HEK293 (cell line): ENCODE results near the gene AMIGO1.

Experiments used
- CTCF ChIA-PET: fragments of 350-600 bp; formaldehyde crosslinking; extraction: SDS; loops from one replicate; lab custom pipeline; 2021; ENCODE audit warnings: antibody characterized with exemption; lab: Yijun Ruan, JAX
- POLR2A ChIA-PET: fragments of 300-600 bp; formaldehyde crosslinking; extraction: SDS; loops from one replicate; lab custom pipeline; 2020; ENCODE audit warnings: antibody characterized with exemption, inconsistent platforms; lab: Yijun Ruan, JAX
- H3K27ac ChIP-seq: fragments of 200-500 bp; sonication (Bioruptor generic); 2 replicates; pipeline ENCODE4 v1.5.1; 2014; ENCODE audit warnings: low read depth, low read length, control low read depth, inconsistent platforms; ENCODE audit errors: extremely low read depth
- H3K36me3 ChIP-seq, 2 experiments: fragments of 200-500 bp in 1 of 2; sonication (Bioruptor generic) in 1 of 2; 1 replicate in 1 of 2; 2 replicates in 1 of 2; pipeline ENCODE4 v1.5.1; 2014 to 2017; ENCODE audit warnings: inconsistent platforms in 2 of 2, low read length in 2 of 2; ENCODE audit not compliant: control insufficient read depth in 2 of 2, insufficient read depth in 1 of 2
- H3K4me1 ChIP-seq: fragments of 200-500 bp; sonication (Bioruptor generic); 2 replicates; pipeline ENCODE4 v1.5.1; 2014; ENCODE audit warnings: mild to moderate bottlenecking, low read length, inconsistent platforms; ENCODE audit not compliant: control insufficient read depth, insufficient read depth
- H3K4me3 ChIP-seq: 2 replicates; pipeline ENCODE4 v1.5.1; 2011; ENCODE audit warnings: low read depth, mild to moderate bottlenecking, control low read depth, low read length, moderate library complexity
- H3K9me3 ChIP-seq: fragments of 200-500 bp; sonication (Bioruptor generic); 2 replicates; pipeline ENCODE4 v1.5.1; 2014; ENCODE audit warnings: low read depth, low read length, inconsistent platforms; ENCODE audit not compliant: control insufficient read depth, insufficient read depth
- BCL11B ChIP-seq: fragments of 450-650 bp; formaldehyde crosslinking; IDR thresholded peaks from 2 replicates; pipeline ENCODE4 v1.5.1; 2016; ENCODE audit warnings: low read depth, missing biosample characterization, missing genetic modification characterization
- MEIS1 ChIP-seq: sonication (generic); formaldehyde crosslinking; IDR thresholded peaks from 2 replicates; pipeline ENCODE4 v1.8.1; 2022; ENCODE audit warnings: missing genetic modification reagents, mild to moderate bottlenecking, borderline replicate concordance
- SCRT1 ChIP-seq: fragments of 450-650 bp; formaldehyde crosslinking; IDR thresholded peaks from 2 replicates; pipeline ENCODE4 v1.5.1; 2016; ENCODE audit warnings: missing biosample characterization, missing genetic modification characterization, borderline replicate concordance
- ZFP69B ChIP-seq: fragments of 450-650 bp; formaldehyde crosslinking; IDR thresholded peaks from 2 replicates; pipeline ENCODE4 v1.5.1; 2016; ENCODE audit warnings: missing biosample characterization, missing genetic modification characterization
- ZNF114 ChIP-seq: fragments of 450-650 bp; formaldehyde crosslinking; IDR thresholded peaks from 2 replicates; pipeline ENCODE4 v1.5.0; 2017; ENCODE audit warnings: missing biosample characterization, missing genetic modification characterization
- ZNF157 ChIP-seq: fragments of 450-650 bp; formaldehyde crosslinking; IDR thresholded peaks from 2 replicates; pipeline ENCODE4 v1.5.1; 2016; ENCODE audit warnings: missing biosample characterization, missing genetic modification characterization
- ZNF169 ChIP-seq: fragments of 450-650 bp; formaldehyde crosslinking; IDR thresholded peaks from 2 replicates; pipeline ENCODE4 v1.5.1; 2016; ENCODE audit warnings: missing biosample characterization, missing genetic modification characterization
- ZNF175 ChIP-seq: fragments of 450-650 bp; formaldehyde crosslinking; IDR thresholded peaks from 2 replicates; pipeline ENCODE4 v1.5.1; 2016; ENCODE audit warnings: missing biosample characterization, missing genetic modification characterization
- ZNF184 ChIP-seq: fragments of 450-650 bp; IDR thresholded peaks from 2 replicates; pipeline ENCODE4 v1.5.1; 2018; ENCODE audit warnings: missing biosample characterization, mild to moderate bottlenecking, missing genetic modification characterization
- ZNF223 ChIP-seq: fragments of 450-650 bp; formaldehyde crosslinking; IDR thresholded peaks from 2 replicates; pipeline ENCODE4 v1.5.1; 2016; ENCODE audit warnings: missing biosample characterization, missing genetic modification characterization
- ZNF24 ChIP-seq: fragments of 450-650 bp; formaldehyde crosslinking; IDR thresholded peaks from 2 replicates; pipeline ENCODE4 v1.5.1; 2016; ENCODE audit warnings: missing biosample characterization, missing genetic modification characterization
- ZNF274 ChIP-seq, 2 experiments: fragments of 200-500 bp in 1 of 2; fragments of 450-650 bp in 1 of 2; sonication (Bioruptor generic) in 1 of 2; formaldehyde crosslinking in 1 of 2; IDR thresholded peaks; 2 replicates each; pipeline versions ENCODE4 v1.5.1 to v1.6.1; 2014 to 2016; ENCODE audit warnings: borderline replicate concordance in 1 of 2, inconsistent platforms in 1 of 2, low read length in 1 of 2, missing biosample characterization in 1 of 2, missing genetic modification characterization in 1 of 2
- ZNF280C ChIP-seq: fragments of 450-650 bp; formaldehyde crosslinking; IDR thresholded peaks from 2 replicates; pipeline ENCODE4 v1.5.1; 2016; ENCODE audit warnings: missing biosample characterization, missing genetic modification characterization
- ZNF311 ChIP-seq: fragments of 450-650 bp; formaldehyde crosslinking; IDR thresholded peaks from 2 replicates; pipeline ENCODE4 v1.5.1; 2017; ENCODE audit warnings: missing biosample characterization, missing genetic modification characterization, borderline replicate concordance
- ZNF37A ChIP-seq: fragments of 450-650 bp; IDR thresholded peaks from 2 replicates; pipeline ENCODE4 v1.5.1; 2018; ENCODE audit warnings: missing biosample characterization, missing genetic modification characterization
- ZNF433 ChIP-seq: fragments of 450-650 bp; formaldehyde crosslinking; IDR thresholded peaks from 2 replicates; pipeline ENCODE4 v1.5.1; 2016; ENCODE audit warnings: missing biosample characterization, missing genetic modification characterization, low read depth
- ZNF571 ChIP-seq: fragments of 450-650 bp; formaldehyde crosslinking; IDR thresholded peaks from 2 replicates; pipeline ENCODE4 v1.5.0; 2017; ENCODE audit warnings: missing biosample characterization, missing genetic modification characterization
- ZNF624 ChIP-seq: fragments of 450-650 bp; formaldehyde crosslinking; IDR thresholded peaks from 2 replicates; pipeline ENCODE4 v1.5.1; 2017; ENCODE audit warnings: missing biosample characterization, missing genetic modification characterization
- ZNF660 ChIP-seq: fragments of 450-650 bp; IDR thresholded peaks from 2 replicates; pipeline ENCODE4 v1.5.1; 2018; ENCODE audit warnings: missing biosample characterization, mild to moderate bottlenecking, missing genetic modification characterization
- ZNF747 ChIP-seq: fragments of 450-650 bp; formaldehyde crosslinking; IDR thresholded peaks from 2 replicates; pipeline ENCODE4 v1.5.1; 2016; ENCODE audit warnings: missing biosample characterization, missing genetic modification characterization
- ZNF776 ChIP-seq: fragments of 450-650 bp; formaldehyde crosslinking; IDR thresholded peaks from 2 replicates; pipeline ENCODE4 v1.5.0; 2017; ENCODE audit warnings: missing biosample characterization, missing genetic modification characterization, borderline replicate concordance
- ZXDB ChIP-seq: fragments of 450-650 bp; formaldehyde crosslinking; IDR thresholded peaks from 2 replicates; pipeline ENCODE4 v1.5.1; 2016; ENCODE audit warnings: missing biosample characterization, missing genetic modification characterization
- TF ChIP-seq, protein P1 (sequence below): IDR thresholded peaks from 2 replicates; pipeline ENCODE4 v1.6.1; 2011; ENCODE audit warnings: mild to moderate bottlenecking, low read depth, low read length, borderline replicate concordance
- TF ChIP-seq, protein P2 (sequence below): fragments of 450-650 bp; formaldehyde crosslinking; IDR thresholded peaks from 2 replicates; pipeline ENCODE4 v1.5.1; 2016; ENCODE audit warnings: missing biosample characterization, missing genetic modification characterization

The AMIGO1 gene

GRCh38 chr1:109543988-109544735, 34.6 kb upstream of the AMIGO1 start:
- Histone ChIP-seq H3K4me1 (peaks cover 4% of the 10 kb centered on the region; the same call in 1 of the 2 replicates), H3K36me3 (no peaks in the 10 kb centered on the region), H3K4me3 (no peak overlapping the region), H3K9me3 (no peaks in the 10 kb centered on the region), H3K27ac (no peak overlapping the region)
- ChIA-PET POLR2A (interaction anchor here (1.6 kb wide), 1 partner anchor 12 kb away, joined by 4 read pairs; no protein-coding TSS in a partner anchor), CTCF (interaction anchor here (0.9 to 6.1 kb wide), 11 partner anchors 9 to 441 kb away, joined by 3 to 158 read pairs (median 24); partner anchors contain the start of genes AHCYL1, AMPD2 and GNAT2)
- TF ChIP-seq, protein P1, sequence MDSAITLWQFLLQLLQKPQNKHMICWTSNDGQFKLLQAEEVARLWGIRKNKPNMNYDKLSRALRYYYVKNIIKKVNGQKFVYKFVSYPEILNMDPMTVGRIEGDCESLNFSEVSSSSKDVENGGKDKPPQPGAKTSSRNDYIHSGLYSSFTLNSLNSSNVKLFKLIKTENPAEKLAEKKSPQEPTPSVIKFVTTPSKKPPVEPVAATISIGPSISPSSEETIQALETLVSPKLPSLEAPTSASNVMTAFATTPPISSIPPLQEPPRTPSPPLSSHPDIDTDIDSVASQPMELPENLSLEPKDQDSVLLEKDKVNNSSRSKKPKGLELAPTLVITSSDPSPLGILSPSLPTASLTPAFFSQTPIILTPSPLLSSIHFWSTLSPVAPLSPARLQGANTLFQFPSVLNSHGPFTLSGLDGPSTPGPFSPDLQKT = no peak
- TF ChIP-seq ZNF624 = no peak
- TF ChIP-seq ZNF114 (tag by site-specific recombination) = no peak
- TF ChIP-seq ZFP69B (tag by site-specific recombination) = no peak
- no peak for TF ChIP-seq BCL11B (tag by site-specific recombination)
- TF ChIP-seq ZXDB (tag by site-specific recombination) = no peak
- no peak for TF ChIP-seq SCRT1 (tag by site-specific recombination)
- no peak for TF ChIP-seq ZNF24 (tag by site-specific recombination)
- no peak for TF ChIP-seq ZNF571 (tag by site-specific recombination)
- TF ChIP-seq ZNF747 (tag by site-specific recombination) = no peak
- TF ChIP-seq ZNF175 (tag by site-specific recombination) = no peak
- TF ChIP-seq ZNF223 (tag by site-specific recombination) = no peak
- no peak for TF ChIP-seq ZNF660 (tag by site-specific recombination)
- TF ChIP-seq ZNF157 (tag by site-specific recombination) = no peak
- no peak for TF ChIP-seq ZNF274 (IDR thresholded peaks at IDR 0.05; ENCODE audit: low read length)
- TF ChIP-seq ZNF274 (tag by site-specific recombination; IDR thresholded peaks at IDR 0.05; ENCODE audit: borderline replicate concordance) = no peak

DNA sequence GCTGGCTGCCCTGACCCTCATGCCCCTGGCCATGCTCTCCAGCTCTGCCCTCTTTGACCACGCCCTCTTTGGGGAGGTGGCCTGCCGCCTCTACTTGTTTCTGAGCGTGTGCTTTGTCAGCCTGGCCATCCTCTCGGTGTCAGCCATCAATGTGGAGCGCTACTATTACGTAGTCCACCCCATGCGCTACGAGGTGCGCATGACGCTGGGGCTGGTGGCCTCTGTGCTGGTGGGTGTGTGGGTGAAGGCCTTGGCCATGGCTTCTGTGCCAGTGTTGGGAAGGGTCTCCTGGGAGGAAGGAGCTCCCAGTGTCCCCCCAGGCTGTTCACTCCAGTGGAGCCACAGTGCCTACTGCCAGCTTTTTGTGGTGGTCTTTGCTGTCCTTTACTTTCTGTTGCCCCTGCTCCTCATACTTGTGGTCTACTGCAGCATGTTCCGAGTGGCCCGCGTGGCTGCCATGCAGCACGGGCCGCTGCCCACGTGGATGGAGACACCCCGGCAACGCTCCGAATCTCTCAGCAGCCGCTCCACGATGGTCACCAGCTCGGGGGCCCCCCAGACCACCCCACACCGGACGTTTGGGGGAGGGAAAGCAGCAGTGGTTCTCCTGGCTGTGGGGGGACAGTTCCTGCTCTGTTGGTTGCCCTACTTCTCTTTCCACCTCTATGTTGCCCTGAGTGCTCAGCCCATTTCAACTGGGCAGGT, 33.9 kb upstream of the AMIGO1 start:
- H3K27ac ChIP-seq = no peak overlapping the region
- CTCF ChIA-PET = interaction anchor here (0.7 to 20.8 kb wide), 10 partner anchors 10 to 231 kb away, joined by 3 to 1152 read pairs (median 22); partner anchors contain the start of genes AMIGO1, AMPD2, CYB561D1 and GNAT2
- H3K36me3 ChIP-seq = no peaks in the 10 kb centered on the region
- H3K4me1 ChIP-seq = peaks cover 4% of the 10 kb centered on the region; the same call in 1 of the 2 replicates
- no peak overlapping the region for H3K4me3 ChIP-seq
- no peaks in the 10 kb centered on the region for H3K9me3 ChIP-seq
- POLR2A ChIA-PET = interaction anchor here (1.6 kb wide), 1 partner anchor 11 kb away, joined by 4 read pairs; no protein-coding TSS in a partner anchor
- TF ChIP-seq ZNF169 (tag by site-specific recombination) (no peak), ZNF184 (no peak), ZNF776 (tag by site-specific recombination) (no peak), MEIS1 (CRISPR knock-in tag) (no peak), ZNF37A (tag by site-specific recombination) (no peak), ZNF175 (tag by site-specific recombination) (no peak), ZNF433 (tag by site-specific recombination) (no peak), ZNF280C (tag by site-specific recombination) (no peak), ZNF311 (tag by site-specific recombination) (no peak), ZNF274 (IDR thresholded peaks at IDR 0.05; ENCODE audit: low read length) (no peak), ZNF274 (tag by site-specific recombination; IDR thresholded peaks at IDR 0.05; ENCODE audit: borderline replicate concordance) (no peak)
- TF ChIP-seq, protein P2, sequence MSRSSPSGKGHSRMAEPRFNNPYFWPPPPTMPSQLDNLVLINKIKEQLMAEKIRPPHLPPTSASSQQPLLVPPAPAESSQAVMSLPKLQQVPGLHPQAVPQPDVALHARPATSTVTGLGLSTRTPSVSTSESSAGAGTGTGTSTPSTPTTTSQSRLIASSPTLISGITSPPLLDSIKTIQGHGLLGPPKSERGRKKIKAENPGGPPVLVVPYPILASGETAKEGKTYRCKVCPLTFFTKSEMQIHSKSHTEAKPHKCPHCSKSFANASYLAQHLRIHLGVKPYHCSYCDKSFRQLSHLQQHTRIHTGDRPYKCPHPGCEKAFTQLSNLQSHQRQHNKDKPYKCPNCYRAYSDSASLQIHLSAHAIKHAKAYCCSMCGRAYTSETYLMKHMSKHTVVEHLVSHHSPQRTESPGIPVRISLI = no peak
